SKM-1 treated with dmso at 0.1 percent for 144 hours (cell line): Measurements from ENCODE around the gene MMP10.
"Not testable (repeated sequence)": the region's sequence is repeated elsewhere in the genome, so short reads cannot be mapped to it uniquely, and the experiment has no call there.

Experiments
- DNase-seq: peaks from one replicate; lab custom pipeline; 2025; ENCODE audit not compliant: unreplicated experiment; lab: John Stamatoyannopoulos, UW

The MMP10 gene

GRCh38 chr11:102783720-102784119 is 3.3 kb upstream of the MMP10 start:
- no peak for DNase-seq

GRCh38 chr11:102783016-102783415 is 2.6 kb upstream of the MMP10 start:
- no peak for DNase-seq

- DNase-seq, result no peak
These were observed 1.2 kb upstream of the MMP10 start for GRCh38 chr11:102781676-102782075.

- no peak for DNase-seq
These were observed 4.0 kb downstream of the MMP10 start for GRCh38 chr11:102776454-102776853.

- no peak for DNase-seq
These were observed 7.0 kb downstream of the MMP10 start for GRCh38 chr11:102773386-102773785.

- no peak for DNase-seq
These were observed 9.1 kb downstream of the MMP10 start for GRCh38 chr11:102771351-102771750.

- no peak for DNase-seq
These were observed 10.2 kb downstream of the MMP10 start for GRCh38 chr11:102770191-102770590.

- DNase-seq, result no peak
These were observed 12.6 kb downstream of the MMP10 start for GRCh38 chr11:102767800-102768199.

- DNase-seq, result no peak
These were observed 17.0 kb downstream of the MMP10 start for GRCh38 chr11:102763440-102763839.

GRCh38 chr11:102762361-102762767 is 18.1 kb downstream of the MMP10 start:
- DNase-seq, result no peak

GRCh38 chr11:102761646-102762238 is 18.7 kb downstream of the MMP10 start:
- DNase-seq, result no peak

GRCh38 chr11:102760344-102761035 is 19.9 kb downstream of the MMP10 start:
- DNase-seq, result no peak

GRCh38 chr11:102757823-102758549 is 22.4 kb downstream of the MMP10 start:
- peak; percentile 28 for DNase-seq

GRCh38 chr11:102753267-102753666 is 27.2 kb downstream of the MMP10 start:
- DNase-seq, result no peak

GRCh38 chr11:102751673-102752072 is 28.8 kb downstream of the MMP10 start:
- no peak for DNase-seq

- DNase-seq, result no peak
These were observed 31.2 kb downstream of the MMP10 start for GRCh38 chr11:102749101-102749722.

GRCh38 chr11:102746746-102747578 is 33.5 kb downstream of the MMP10 start:
- DNase-seq, result not testable (repeated sequence)

GRCh38 chr11:102734650-102735049 is 45.8 kb downstream of the MMP10 start:
- no peak for DNase-seq

- peak; percentile 27 for DNase-seq
These were observed 47.1 kb downstream of the MMP10 start for GRCh38 chr11:102733232-102733875.

GRCh38 chr11:102730944-102731343 is 49.5 kb downstream of the MMP10 start:
- DNase-seq, result not testable (repeated sequence)
